Caco-2 (cell line): ENCODE measurements around the gene TRPM5. TPM values are rescaled to one million over a fixed set of nuclear protein-coding genes. Genes with fewer than 3 reads are reported as not detected.

Experiments
- BruUV-seq: library from RNA; stranded (reverse); fragments of 400-500 nt; replicated peaks from 2 replicates; lab custom pipeline; 2021; lab: Mats Ljungman, UMichigan
- CTCF ChIA-PET: fragments of 300-600 bp; sonication (Branson Sonifier 250); formaldehyde crosslinking; loops from one replicate; lab custom pipeline; 2022; ENCODE audit warnings: antibody characterized with exemption; lab: Charles Lee
- POLR2A ChIA-PET: fragments of 300-600 bp; sonication (Branson Sonifier 250); formaldehyde crosslinking; loops from one replicate; lab custom pipeline; 2022; ENCODE audit warnings: antibody characterized with exemption; lab: Charles Lee
- DNase-seq, 2 experiments: peaks; one replicate each; pipeline versions ENCODE4 v3.0.0 to v3.0.0-alpha.2; 2020 to 2022
- H3K27me3 ChIP-seq: replicated peaks from 2 replicates; pipeline ENCODE4 v1.6.0; 2011; ENCODE audit warnings: low read length; ENCODE audit not compliant: control insufficient read depth, insufficient read depth
- H3K36me3 ChIP-seq: 2 replicates; pipeline ENCODE4 v1.5.1; 2011; ENCODE audit warnings: low read length; ENCODE audit not compliant: control insufficient read depth, insufficient read depth
- H3K4me1 ChIP-seq: fragments of 250-450 bp; sonication (Bioruptor Pico); 2 replicates; pipeline ENCODE4 v1.5.1; 2020; ENCODE audit warnings: mild to moderate bottlenecking
- H3K4me3 ChIP-seq: 2 replicates; pipeline ENCODE4 v1.5.1; 2011; ENCODE audit warnings: low read depth, mild to moderate bottlenecking, control low read depth, low read length
- H3K9me3 ChIP-seq: fragments of 250-450 bp; sonication (Bioruptor Pico); 2 replicates; pipeline ENCODE4 v1.5.1; 2020; ENCODE audit warnings: mild to moderate bottlenecking, moderate library complexity
- H3K27ac Mint-ChIP-seq: one replicate; pipeline ENCODE4 v1.8.0; 2022; ENCODE audit warnings: mixed read lengths; ENCODE audit not compliant: unreplicated experiment
- H3K27me3 Mint-ChIP-seq: one replicate; pipeline ENCODE4 v1.8.0; 2022; ENCODE audit warnings: mixed read lengths; ENCODE audit not compliant: insufficient read depth, unreplicated experiment
- H3K36me3 Mint-ChIP-seq: one replicate; pipeline ENCODE4 v1.8.0; 2022; ENCODE audit warnings: mild to moderate bottlenecking, mixed read lengths; ENCODE audit not compliant: insufficient read depth, unreplicated experiment
- H3K4me1 Mint-ChIP-seq: one replicate; pipeline ENCODE4 v1.8.0; 2022; ENCODE audit warnings: low read depth, mixed read lengths; ENCODE audit not compliant: unreplicated experiment
- H3K4me3 Mint-ChIP-seq: one replicate; pipeline ENCODE4 v1.8.0; 2022; ENCODE audit warnings: mild to moderate bottlenecking, moderate library complexity, mixed read lengths; ENCODE audit not compliant: unreplicated experiment
- H3K9me3 Mint-ChIP-seq: one replicate; pipeline ENCODE4 v1.8.0; 2022; ENCODE audit warnings: mixed read lengths; ENCODE audit not compliant: unreplicated experiment
- CTCF ChIP-seq, 2 experiments: fragments of 200-600 bp in 1 of 2; IDR thresholded peaks; 1 replicate in 1 of 2; 2 replicates in 1 of 2; pipeline versions ENCODE4 v1.5.1 to v1.8.0; 2011 to 2022; ENCODE audit warnings: antibody characterized with exemption in 1 of 2, control low read depth in 1 of 2, inconsistent platforms in 1 of 2, low read depth in 1 of 2, low read length in 1 of 2, mild to moderate bottlenecking in 1 of 2, moderate library complexity in 1 of 2; ENCODE audit not compliant: insufficient read depth in 1 of 2, severe bottlenecking in 1 of 2, unreplicated experiment in 1 of 2
- intact Hi-C: fragments of 100-400 bp; cut with micrococcal nuclease; formaldehyde crosslinking; loops from one replicate; pipeline ENCODE4 v1.10.0; 2022; ENCODE audit not compliant: unreplicated experiment
- total RNA-seq: library from RNA; stranded (reverse); gene quantifications from 2 replicates; pipeline ENCODE4 v1.2.3, GENCODE V29; 2022

Gene TRPM5
- total RNA-seq, 1 experiment from 2014 or later: not detected

GRCh38 chr11:2415171-2415570 is 29.1 kb downstream of the TRPM5 start:
- Mint-ChIP-seq H3K36me3 (no peaks in the 10 kb centered on the region), H3K9me3 (no peaks in the 10 kb centered on the region), H3K4me1 (no peaks in the 10 kb centered on the region), H3K4me3 (no peak overlapping the region), H3K27ac (no peak overlapping the region), H3K27me3 (no peaks in the 10 kb centered on the region)
- TF ChIP-seq CTCF (IDR thresholded peaks at IDR 0.05; ENCODE audit: insufficient read depth in 1 of 2, low read depth in 1 of 2, low read length in 1 of 2, severe bottlenecking in 1 of 2, unreplicated experiment in 1 of 2): no peak
- no peaks in the 10 kb centered on the region; the same call in 1 of the 2 replicates for H3K4me1 ChIP-seq
- no peak for DNase-seq
- BruUV-seq: no TSS peak
- ChIA-PET CTCF (no interaction called here), POLR2A (interaction anchor here (0.5 kb wide), 1 partner anchor 307 kb away, joined by 4 read pairs; no protein-coding TSS in a partner anchor)
- H3K9me3 ChIP-seq: no peaks in the 10 kb centered on the region
- no peaks in the 10 kb centered on the region for H3K36me3 ChIP-seq
- H3K27me3 ChIP-seq: no peaks in the 10 kb centered on the region
- no peak overlapping the region for H3K4me3 ChIP-seq
- intact Hi-C loops: no loop called here

DNA sequence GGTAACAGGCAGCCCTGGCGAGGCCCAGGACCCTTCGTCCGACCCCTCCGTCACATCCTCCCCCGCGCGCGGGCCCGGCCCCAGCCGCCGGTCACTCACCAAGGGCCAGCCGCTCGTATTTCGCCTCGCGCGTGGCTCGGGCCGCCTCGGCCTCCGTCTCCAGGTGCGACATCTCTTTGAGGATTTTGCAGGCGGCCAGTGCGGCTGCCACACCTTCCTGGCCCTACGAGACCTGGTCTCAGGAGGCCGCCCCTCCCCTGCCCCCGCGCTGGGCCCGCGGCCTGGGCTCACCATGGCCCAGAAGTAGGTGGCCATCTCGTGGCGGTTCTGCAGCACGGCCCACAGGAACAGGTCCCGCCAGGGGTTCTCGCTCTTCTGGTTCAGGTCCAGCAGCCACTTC is 29.7 kb downstream of the TRPM5 start:
- H3K27me3 ChIP-seq: no peaks in the 10 kb centered on the region
- no peak overlapping the region for H3K27ac Mint-ChIP-seq
- no peaks in the 10 kb centered on the region for H3K4me1 Mint-ChIP-seq
- H3K36me3 ChIP-seq: no peaks in the 10 kb centered on the region
- no peaks in the 10 kb centered on the region for H3K36me3 Mint-ChIP-seq
- BruUV-seq: no TSS peak
- CTCF ChIA-PET: no interaction called here
- H3K9me3 Mint-ChIP-seq: no peaks in the 10 kb centered on the region
- no peak for TF ChIP-seq CTCF (IDR thresholded peaks at IDR 0.05; ENCODE audit: insufficient read depth in 1 of 2, low read depth in 1 of 2, low read length in 1 of 2, severe bottlenecking in 1 of 2, unreplicated experiment in 1 of 2)
- DNase-seq: no peak
- no peaks in the 10 kb centered on the region for H3K9me3 ChIP-seq
- POLR2A ChIA-PET: no interaction called here
- H3K4me3 ChIP-seq: no peak overlapping the region
- intact Hi-C loops: no loop called here
- no peak overlapping the region for H3K4me3 Mint-ChIP-seq
- no peaks in the 10 kb centered on the region for H3K4me1 ChIP-seq
- no peaks in the 10 kb centered on the region for H3K27me3 Mint-ChIP-seq

DNA sequence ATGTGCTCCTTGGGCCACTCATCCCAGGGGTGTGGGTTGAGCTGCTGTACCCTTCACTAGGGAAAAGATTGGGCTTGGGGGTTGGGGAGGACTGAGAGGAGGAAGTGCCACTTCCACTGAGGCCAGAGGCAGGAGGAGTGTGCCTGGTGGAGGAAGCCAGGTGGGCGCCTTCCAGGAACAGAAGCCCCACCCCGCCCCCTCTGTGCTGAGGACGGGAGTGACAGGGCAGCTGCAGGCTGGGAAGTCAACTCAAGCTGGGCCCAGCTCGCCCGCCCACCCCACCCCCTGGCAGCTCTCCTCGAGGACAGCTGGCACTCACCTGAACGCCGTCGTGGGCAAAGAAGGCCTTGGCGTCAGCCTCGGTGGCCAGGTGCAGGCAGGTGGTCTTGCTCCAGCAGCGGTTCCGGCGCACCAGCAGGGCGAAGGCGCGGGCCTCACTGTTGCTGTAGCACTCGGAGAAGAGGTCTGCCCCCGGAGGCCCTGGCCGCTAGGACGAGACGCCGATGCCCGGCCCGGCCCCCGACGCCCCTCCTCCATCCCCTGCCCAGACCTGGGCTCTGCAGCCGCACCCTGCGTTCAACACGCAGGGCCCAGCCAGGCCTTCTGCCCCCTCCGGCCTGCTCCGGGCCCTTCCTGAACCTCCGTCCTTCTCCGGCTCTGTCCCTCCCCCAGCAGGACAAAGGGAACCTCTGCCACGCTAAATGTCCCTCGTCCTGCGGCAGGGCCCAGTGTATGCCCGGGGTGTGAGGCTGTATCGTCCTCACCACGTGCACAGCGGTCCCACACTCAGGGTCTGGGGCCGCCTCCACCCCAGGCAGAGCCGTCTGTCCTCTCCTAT is 30.4 kb downstream of the TRPM5 start:
- ChIA-PET CTCF (no interaction called here), POLR2A (no interaction called here)
- Histone ChIP-seq H3K4me3 (no peak overlapping the region), H3K27me3 (no peaks in the 10 kb centered on the region), H3K9me3 (no peaks in the 10 kb centered on the region), H3K4me1 (no peaks in the 10 kb centered on the region), H3K36me3 (no peaks in the 10 kb centered on the region)
- no peak overlapping the region for H3K4me3 Mint-ChIP-seq
- no peaks in the 10 kb centered on the region for H3K4me1 Mint-ChIP-seq
- no TSS peak for BruUV-seq
- intact Hi-C loops: no loop called here
- H3K27ac Mint-ChIP-seq: no peak overlapping the region
- H3K27me3 Mint-ChIP-seq: no peaks in the 10 kb centered on the region
- H3K9me3 Mint-ChIP-seq: no peaks in the 10 kb centered on the region
- DNase-seq: no peak
- TF ChIP-seq CTCF (IDR thresholded peaks at IDR 0.05; ENCODE audit: insufficient read depth in 1 of 2, low read depth in 1 of 2, low read length in 1 of 2, severe bottlenecking in 1 of 2, unreplicated experiment in 1 of 2): no peak
- H3K36me3 Mint-ChIP-seq: no peaks in the 10 kb centered on the region
